Activated B cell treated with CpG ODN at 0.5 μM for 24 hours (primary cell): ENCODE results near the gene NDRG3. TPM values are rescaled to one million over a fixed set of nuclear protein-coding genes. Genes with fewer than 3 reads are reported as not detected.

Experiments used
- ATAC-seq: fragments of 200-7000 bp; cut with Tn5 transposase; one replicate; pipeline ENCODE4 v1.10.0; 2021; ENCODE audit warnings: low read depth, mild to moderate bottlenecking, moderate library complexity
- CTCF ChIA-PET: fragments of 350-600 bp; sonication (Branson Sonifier 250); formaldehyde crosslinking; loops from one replicate; lab custom pipeline; 2021; ENCODE audit warnings: antibody characterized with exemption; lab: Charles Lee
- POLR2A ChIA-PET: fragments of 350-600 bp; sonication (Branson Sonifier 250); formaldehyde crosslinking; loops from one replicate; lab custom pipeline; 2021; ENCODE audit warnings: antibody characterized with exemption; lab: Charles Lee
- DNase-seq: peaks from one replicate; pipeline ENCODE4 v3.0.0; 2022
- H3K27ac Mint-ChIP-seq: one replicate; pipeline ENCODE4 v1.8.0; 2020; ENCODE audit warnings: mixed read lengths
- H3K27me3 Mint-ChIP-seq: one replicate; pipeline ENCODE4 v1.8.0; 2021; ENCODE audit warnings: mixed read lengths
- H3K36me3 Mint-ChIP-seq: one replicate; pipeline ENCODE4 v1.8.0; 2021; ENCODE audit warnings: low read depth, mixed read lengths
- H3K4me1 Mint-ChIP-seq: one replicate; pipeline ENCODE4 v1.8.0; 2021; ENCODE audit warnings: mixed read lengths
- H3K4me3 Mint-ChIP-seq: one replicate; pipeline ENCODE4 v1.8.0; 2020; ENCODE audit warnings: mild to moderate bottlenecking, mixed read lengths
- H3K9me3 Mint-ChIP-seq: one replicate; pipeline ENCODE4 v1.8.0; 2020; ENCODE audit warnings: mixed read lengths
- CTCF ChIP-seq: fragments of 200-600 bp; IDR thresholded peaks from one replicate; pipeline ENCODE4 v1.8.0; 2022; ENCODE audit warnings: antibody characterized with exemption, mild to moderate bottlenecking
- intact Hi-C: fragments of 100-400 bp; cut with micrococcal nuclease; formaldehyde crosslinking; loops from one replicate; pipeline ENCODE4 v1.15.1; 2024
- total RNA-seq: library from RNA; stranded (reverse); gene quantifications from 2 replicates; pipeline ENCODE4 v1.2.3, GENCODE V29; 2022

The NDRG3 gene
- total RNA-seq, 1 donor from 2014 or later: 21.4 TPM

- H3K27me3 Mint-ChIP-seq: no peaks in the 10 kb centered on the region
- ChIA-PET CTCF (no interaction called here), POLR2A (interaction anchor here (0.6 kb wide), 1 partner anchor 11 kb away, joined by 5 read pairs; no protein-coding TSS in a partner anchor)
- intact Hi-C loops: no loop called here
- peaks cover 43% of the 10 kb centered on the region for H3K36me3 Mint-ChIP-seq
- ATAC-seq: no peak
- no peak overlapping the region for H3K27ac Mint-ChIP-seq
- H3K4me3 Mint-ChIP-seq: no peak overlapping the region
- no peak for TF ChIP-seq CTCF
- no peaks in the 10 kb centered on the region for H3K9me3 Mint-ChIP-seq
- H3K4me1 Mint-ChIP-seq: no peaks in the 10 kb centered on the region
- no peak for DNase-seq
Measured at GRCh38 chr20:36784116-36784515, 38.2 kb upstream of the NDRG3 start.

GRCh38 chr20:36779656-36780025 is 33.8 kb upstream of the NDRG3 start:
- no peaks in the 10 kb centered on the region for H3K9me3 Mint-ChIP-seq
- intact Hi-C loops: loop anchor here (10.0 kb wide), 1 partner anchor 275 kb away; no protein-coding TSS in a partner anchor
- no peak overlapping the region for H3K4me3 Mint-ChIP-seq
- CTCF ChIA-PET: no interaction called here
- peaks cover 7% of the 10 kb centered on the region for H3K4me1 Mint-ChIP-seq
- no peak overlapping the region for H3K27ac Mint-ChIP-seq
- peaks cover 18% of the 10 kb centered on the region for H3K36me3 Mint-ChIP-seq
- no peak for TF ChIP-seq CTCF
- no peak for DNase-seq
- no peaks in the 10 kb centered on the region for H3K27me3 Mint-ChIP-seq
- POLR2A ChIA-PET: no interaction called here
- ATAC-seq: no peak

- POLR2A ChIA-PET: no interaction called here
- TF ChIP-seq CTCF: no peak
- H3K9me3 Mint-ChIP-seq: no peaks in the 10 kb centered on the region
- H3K27ac Mint-ChIP-seq: no peak overlapping the region
- CTCF ChIA-PET: no interaction called here
- ATAC-seq (no peak), DNase-seq (no peak)
- no peaks in the 10 kb centered on the region for H3K27me3 Mint-ChIP-seq
- H3K4me1 Mint-ChIP-seq: peaks cover 7% of the 10 kb centered on the region
- H3K4me3 Mint-ChIP-seq: no peak overlapping the region
- peaks cover 14% of the 10 kb centered on the region for H3K36me3 Mint-ChIP-seq
- intact Hi-C loops: loop anchor here (10.0 kb wide), 1 partner anchor 274 kb away; no protein-coding TSS in a partner anchor
Measured at GRCh38 chr20:36778831-36779655, 33.2 kb upstream of the NDRG3 start.

- Mint-ChIP-seq H3K36me3 (peaks cover 7% of the 10 kb centered on the region), H3K4me1 (peaks cover 18% of the 10 kb centered on the region), H3K9me3 (no peaks in the 10 kb centered on the region), H3K27me3 (peaks cover 2% of the 10 kb centered on the region), H3K4me3 (no peak overlapping the region), H3K27ac (no peak overlapping the region)
- ChIA-PET POLR2A (no interaction called here), CTCF (no interaction called here)
- ATAC-seq: no peak
- TF ChIP-seq CTCF: no peak
- DNase-seq: no peak
- intact Hi-C loops: loop anchor here (10.0 kb wide), 1 partner anchor 273 kb away; no protein-coding TSS in a partner anchor
Measured at GRCh38 chr20:36777576-36777975, 31.7 kb upstream of the NDRG3 start.

GRCh38 chr20:36777167-36777566 is 31.3 kb upstream of the NDRG3 start:
- DNase-seq (no peak), ATAC-seq (no peak)
- H3K27me3 Mint-ChIP-seq: peaks cover 2% of the 10 kb centered on the region
- no peaks in the 10 kb centered on the region for H3K9me3 Mint-ChIP-seq
- no peak overlapping the region for H3K4me3 Mint-ChIP-seq
- CTCF ChIA-PET: interaction anchor here (0.9 to 1.0 kb wide), 2 partner anchors 9 to 110 kb away, joined by 3 read pairs; no protein-coding TSS in a partner anchor
- peaks cover 19% of the 10 kb centered on the region for H3K4me1 Mint-ChIP-seq
- peaks cover 7% of the 10 kb centered on the region for H3K36me3 Mint-ChIP-seq
- H3K27ac Mint-ChIP-seq: no peak overlapping the region
- intact Hi-C loops: loop anchor here (10.0 kb wide), 1 partner anchor 272 kb away; no protein-coding TSS in a partner anchor
- POLR2A ChIA-PET: no interaction called here
- TF ChIP-seq CTCF: no peak
